K562 (cell line): ENCODE data around the gene OTULINL.

Experiments used
- BACH1 ChIP-seq: fragments of 200-800 bp; sonication (Bioruptor generic); IDR thresholded peaks from 2 replicates; pipeline ENCODE4 v1.6.1; 2016; ENCODE audit warnings: missing genetic modification characterization, missing compliant biosample characterization
- CHCHD3 ChIP-seq: fragments of 250-450 bp; sonication (Bioruptor Pico); IDR thresholded peaks from 2 replicates; pipeline ENCODE4 v2.1.2; 2022; ENCODE audit warnings: mild to moderate bottlenecking
- EGR1 ChIP-seq: fragments of 450-650 bp; conservative IDR thresholded peaks from 2 replicates; pipeline ENCODE4 v1.6.1; 2017; ENCODE audit warnings: mild to moderate bottlenecking
- POLR2G ChIP-seq: fragments of 200-400 bp; formaldehyde crosslinking; IDR thresholded peaks from 2 replicates; pipeline ENCODE4 v1.6.1; 2017; ENCODE audit warnings: low read depth, mild to moderate bottlenecking, antibody characterized with exemption, low read length, moderate library complexity
- SP1 ChIP-seq: sonication (generic); formaldehyde crosslinking; IDR thresholded peaks from 2 replicates; pipeline ENCODE4 v1.8.1; 2022; ENCODE audit warnings: mild to moderate bottlenecking, missing genetic modification reagents
- USF1 ChIP-seq: sonication (generic); formaldehyde crosslinking; IDR thresholded peaks from 2 replicates; pipeline ENCODE4 v1.9.0; 2022; ENCODE audit warnings: mild to moderate bottlenecking, missing genetic modification reagents
- YY1 ChIP-seq, 3 experiments: IDR thresholded peaks; 2 replicates each; pipeline ENCODE4 v1.6.1; 2011; ENCODE audit warnings: low read length in 2 of 3, mild to moderate bottlenecking in 2 of 3, moderate library complexity in 2 of 3, borderline replicate concordance in 1 of 3, control low read depth in 1 of 3, low read depth in 1 of 3; ENCODE audit not compliant: insufficient read depth in 3 of 3, insufficient replicate concordance in 2 of 3, control insufficient read depth in 1 of 3, insufficient read length in 1 of 3; ENCODE audit errors: extremely low read depth in 1 of 3
- TF ChIP-seq, protein P1 (sequence below), 3 experiments: IDR thresholded peaks in 2 of 3; conservative IDR thresholded peaks in 1 of 3; 2 replicates each; pipeline ENCODE4 v1.5.1; 2011 to 2012; ENCODE audit warnings: low read length in 3 of 3, mild to moderate bottlenecking in 3 of 3, control low read depth in 2 of 3, improper control_type of control experiment in 1 of 3, inconsistent platforms in 1 of 3, low read depth in 1 of 3, mixed read lengths in 1 of 3, moderate library complexity in 1 of 3; ENCODE audit not compliant: insufficient read depth in 2 of 3

- TF ChIP-seq, protein P1, sequence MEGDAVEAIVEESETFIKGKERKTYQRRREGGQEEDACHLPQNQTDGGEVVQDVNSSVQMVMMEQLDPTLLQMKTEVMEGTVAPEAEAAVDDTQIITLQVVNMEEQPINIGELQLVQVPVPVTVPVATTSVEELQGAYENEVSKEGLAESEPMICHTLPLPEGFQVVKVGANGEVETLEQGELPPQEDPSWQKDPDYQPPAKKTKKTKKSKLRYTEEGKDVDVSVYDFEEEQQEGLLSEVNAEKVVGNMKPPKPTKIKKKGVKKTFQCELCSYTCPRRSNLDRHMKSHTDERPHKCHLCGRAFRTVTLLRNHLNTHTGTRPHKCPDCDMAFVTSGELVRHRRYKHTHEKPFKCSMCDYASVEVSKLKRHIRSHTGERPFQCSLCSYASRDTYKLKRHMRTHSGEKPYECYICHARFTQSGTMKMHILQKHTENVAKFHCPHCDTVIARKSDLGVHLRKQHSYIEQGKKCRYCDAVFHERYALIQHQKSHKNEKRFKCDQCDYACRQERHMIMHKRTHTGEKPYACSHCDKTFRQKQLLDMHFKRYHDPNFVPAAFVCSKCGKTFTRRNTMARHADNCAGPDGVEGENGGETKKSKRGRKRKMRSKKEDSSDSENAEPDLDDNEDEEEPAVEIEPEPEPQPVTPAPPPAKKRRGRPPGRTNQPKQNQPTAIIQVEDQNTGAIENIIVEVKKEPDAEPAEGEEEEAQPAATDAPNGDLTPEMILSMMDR (IDR thresholded peaks at IDR 0.05 in 2 of 3, conservative IDR thresholded peaks at IDR 0.05 in 1 of 3; ENCODE audit: insufficient read depth in 2 of 3, low read depth in 1 of 3, low read length in 3 of 3), result no peak
- TF ChIP-seq EGR1 (no peak), USF1 (CRISPR knock-in tag) (no peak), CHCHD3 (CRISPR knock-in tag) (no peak), SP1 (CRISPR knock-in tag) (no peak), YY1 (IDR thresholded peaks at IDR 0.05; ENCODE audit: borderline replicate concordance in 1 of 3, control insufficient read depth in 1 of 3, extremely low read depth in 1 of 3, insufficient read depth in 3 of 3, insufficient read length in 1 of 3, insufficient replicate concordance in 2 of 3, low read depth in 1 of 3, low read length in 2 of 3) (no peak), BACH1 (tag) (no peak), POLR2G (no peak)
These were observed 78.4 kb downstream of the OTULINL start for GRCh38 chr5:14659821-14660607.
